HG03060 (cell line): ENCODE measurements around the gene PKP4.

Source experiments
- ATAC-seq: cut with Tn5 transposase; IDR thresholded peaks from one replicate; pipeline ENCODE4 v1.9.1; 2021; ENCODE audit warnings: low read depth, moderate number of reproducible peaks; ENCODE audit not compliant: unreplicated experiment

The PKP4 gene

DNA sequence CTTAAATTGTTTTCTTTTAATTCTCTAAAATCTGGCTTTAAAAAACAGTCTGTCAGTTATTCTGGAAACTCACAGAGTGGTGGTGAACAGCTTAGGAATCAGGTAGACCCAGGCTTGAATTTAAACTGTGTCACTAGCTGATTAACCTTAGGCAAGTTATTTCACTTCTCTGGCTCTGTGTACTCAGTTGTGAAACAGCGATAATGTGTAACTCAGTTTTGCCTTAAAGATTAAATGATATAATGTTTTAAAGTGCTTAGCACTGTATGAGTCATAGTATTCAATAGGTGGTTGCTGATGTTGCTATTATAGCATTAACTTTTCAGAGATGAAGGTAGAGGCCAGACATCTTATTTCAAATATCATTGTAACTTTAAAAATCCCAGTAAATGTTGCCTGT lies 40.7 kb downstream of the PKP4 start:
- no peak for ATAC-seq

DNA sequence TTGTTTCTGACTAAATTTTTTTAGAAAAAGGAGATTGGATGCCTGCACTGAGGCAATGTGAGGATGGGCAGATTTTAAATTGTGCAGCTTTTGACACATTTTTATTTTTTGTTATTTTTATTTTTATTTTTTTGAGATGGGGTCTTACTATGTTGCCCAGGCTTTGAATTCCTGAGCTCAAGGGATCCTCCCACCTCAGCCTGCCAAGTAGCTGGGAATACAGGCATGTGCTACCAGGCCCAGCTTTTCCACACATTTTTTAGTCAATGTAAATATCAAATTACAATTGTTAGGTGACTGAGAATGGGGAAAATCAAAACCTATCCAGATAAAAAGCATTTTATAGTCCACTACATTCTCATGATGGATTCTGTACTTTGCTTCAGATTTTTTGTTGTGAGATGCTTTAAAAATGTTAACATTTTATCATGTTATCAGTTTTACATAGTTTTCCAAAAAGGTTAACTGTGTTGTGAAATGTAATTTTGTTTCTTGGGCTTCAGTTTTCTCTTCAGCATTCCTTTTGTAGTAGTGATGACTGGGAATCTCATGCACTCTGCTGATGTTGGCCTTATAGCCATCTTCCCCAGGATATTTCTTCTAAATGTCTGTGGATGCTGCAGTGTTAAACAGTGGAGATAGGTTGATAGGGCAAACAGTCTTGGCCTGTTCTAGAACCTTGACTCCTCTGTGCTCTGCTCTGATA lies 41.4 kb downstream of the PKP4 start:
- no peak for ATAC-seq

DNA sequence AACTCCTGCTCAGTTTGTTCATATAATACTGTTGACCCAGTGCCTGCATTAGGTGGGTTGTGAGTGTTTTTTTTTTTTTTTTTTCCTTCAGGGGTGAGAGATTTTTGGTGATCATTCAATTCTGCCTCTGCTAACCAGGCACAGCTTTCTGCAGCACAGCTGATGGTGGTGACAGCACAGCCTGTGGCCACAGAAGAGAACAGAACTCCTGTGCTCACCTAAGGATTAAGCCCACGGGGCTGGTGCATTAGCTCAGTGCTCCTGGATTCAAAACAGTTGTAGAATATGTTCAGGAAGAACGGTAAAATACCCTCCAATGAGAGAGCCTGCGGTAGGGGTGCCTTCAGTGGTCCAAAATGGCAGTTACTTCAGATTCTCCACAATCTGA lies 42.0 kb downstream of the PKP4 start:
- ATAC-seq = no peak

DNA sequence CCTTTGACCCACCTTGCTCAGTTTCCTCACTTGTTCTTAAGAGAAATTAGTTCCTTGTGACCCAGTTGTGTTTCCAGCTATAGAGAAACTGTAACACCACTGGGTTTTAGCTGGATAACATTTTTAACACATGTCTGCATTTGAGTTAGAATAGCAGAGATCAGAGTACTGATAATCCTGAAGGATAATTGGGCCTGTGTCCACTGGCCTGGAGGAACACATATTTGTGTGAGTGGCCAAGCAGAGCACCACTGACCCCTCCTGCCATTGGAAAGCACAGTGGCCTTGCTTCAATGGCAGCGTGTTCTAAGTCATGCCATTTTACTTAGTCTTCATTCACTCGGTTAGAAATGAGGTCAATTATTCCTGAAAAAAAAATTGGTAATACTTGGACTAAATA lies 42.6 kb downstream of the PKP4 start:
- no peak for ATAC-seq

DNA sequence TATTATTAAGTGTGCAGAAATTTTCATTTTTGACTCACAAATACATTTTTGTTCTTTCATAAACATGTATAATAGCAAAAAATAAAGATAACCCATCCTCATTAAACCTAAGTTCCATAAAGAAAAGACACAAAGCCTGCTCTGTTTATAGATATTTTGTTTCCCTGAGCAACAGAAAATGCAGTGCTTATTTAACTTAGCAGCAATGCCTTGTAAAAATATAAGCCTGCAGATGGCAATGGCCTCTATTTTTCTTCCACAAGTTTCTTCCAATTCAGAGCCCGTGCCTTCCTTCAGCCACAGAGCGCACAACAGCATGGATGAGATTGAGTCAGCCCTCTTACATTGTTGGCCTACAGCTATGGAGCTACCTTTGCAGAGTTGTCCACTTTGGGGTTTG lies 43.6 kb downstream of the PKP4 start:
- ATAC-seq = no peak

DNA sequence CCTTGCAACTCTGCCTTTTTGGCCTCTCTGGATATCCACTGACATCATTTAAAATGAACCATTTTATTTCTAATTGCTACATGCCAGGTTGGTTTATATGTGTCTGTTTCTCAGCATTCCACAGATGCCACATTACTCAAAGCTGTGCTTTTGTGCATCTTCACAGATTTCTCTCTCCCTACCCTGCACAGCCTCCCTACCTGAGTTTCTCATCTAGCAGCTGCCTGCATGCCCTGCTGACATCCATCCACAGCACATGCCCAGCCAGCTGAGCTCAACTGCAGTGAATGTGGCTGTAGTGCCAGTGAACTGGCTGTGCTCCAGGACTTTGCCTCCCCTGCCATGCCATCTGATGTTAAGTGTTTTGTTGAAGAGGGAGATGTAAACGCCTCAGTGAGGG lies 44.5 kb downstream of the PKP4 start:
- ATAC-seq = no peak

DNA sequence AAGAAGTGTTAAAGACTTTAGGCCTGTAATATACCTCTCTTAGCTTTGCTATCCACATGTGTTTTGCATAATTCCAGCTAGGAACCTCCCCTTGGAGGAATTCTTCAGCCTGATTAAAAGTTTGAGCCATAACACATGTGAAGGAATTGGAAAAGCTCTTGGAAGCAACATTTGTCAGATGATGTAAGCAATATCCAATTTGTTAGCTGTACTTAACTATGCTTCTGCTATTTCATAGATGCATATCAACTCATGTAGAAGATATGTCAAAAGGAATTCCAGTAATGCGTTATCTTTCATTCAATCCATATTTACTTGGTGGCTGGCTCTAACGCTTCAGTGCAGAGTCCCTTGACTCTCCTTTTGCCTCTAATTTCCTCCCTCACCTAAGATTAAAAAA lies 46.2 kb downstream of the PKP4 start:
- ATAC-seq = no peak

DNA sequence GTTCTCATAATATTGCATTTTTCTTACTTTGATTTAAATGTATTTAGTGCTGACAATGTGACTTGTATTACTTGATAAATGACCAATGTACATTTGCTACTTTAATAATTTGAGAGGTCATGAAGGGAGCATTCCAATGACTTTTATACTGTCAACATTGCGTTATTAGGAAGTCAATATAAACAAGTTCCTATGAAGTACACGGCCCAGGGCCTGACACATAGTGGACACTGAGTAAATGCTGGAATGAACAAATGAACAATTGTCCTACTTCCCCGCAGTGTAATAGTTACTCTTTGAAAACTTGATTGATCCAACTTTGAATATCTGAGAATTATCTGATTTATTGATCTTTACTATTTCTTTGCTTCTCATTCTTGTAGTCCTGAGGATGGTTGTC lies 47.3 kb downstream of the PKP4 start:
- ATAC-seq = no peak

DNA sequence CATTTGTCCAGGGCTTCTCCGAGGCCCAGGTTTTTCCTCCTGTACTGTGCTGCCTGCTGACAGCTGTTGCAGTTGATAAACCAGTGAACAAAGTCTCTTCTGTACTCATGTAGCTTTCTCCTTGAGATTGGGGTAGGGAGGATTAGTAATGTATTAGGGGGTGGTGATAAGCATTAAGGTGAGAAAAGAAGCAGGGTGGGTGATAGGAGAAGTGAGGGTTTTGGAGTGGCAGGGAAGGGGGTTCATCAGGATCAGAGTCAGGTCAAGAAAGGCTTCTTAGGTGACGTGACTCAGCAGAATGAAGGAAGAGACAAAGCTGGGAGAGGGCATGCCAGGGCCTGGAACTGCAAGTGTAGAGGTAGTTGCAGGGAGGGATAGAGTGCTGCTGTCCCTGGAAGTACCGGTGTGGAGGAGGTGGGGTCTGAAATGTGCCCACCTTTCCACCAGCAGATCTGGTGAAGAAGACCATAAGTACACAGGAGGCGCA lies 48.7 kb downstream of the PKP4 start:
- ATAC-seq = no peak

DNA sequence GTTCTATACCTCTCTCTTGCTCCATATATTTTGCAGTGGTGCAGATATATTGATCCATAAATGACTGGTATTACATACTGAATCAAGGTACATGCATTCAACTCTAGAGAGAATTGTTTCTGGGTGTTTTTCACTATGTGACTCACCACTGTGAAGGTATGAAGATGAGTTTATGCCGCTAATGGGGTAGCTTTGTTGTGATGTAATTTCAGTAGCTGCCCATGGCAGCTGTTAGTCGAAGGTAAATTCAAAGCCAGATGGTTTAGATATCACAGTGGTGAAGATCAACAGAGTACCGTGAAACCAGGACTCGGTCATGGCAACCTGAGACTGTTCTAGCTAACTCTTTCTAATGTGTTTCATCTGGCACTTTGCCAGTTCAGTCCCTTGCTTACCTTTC lies 50.4 kb downstream of the PKP4 start:
- peak; percentile 77 for ATAC-seq

DNA sequence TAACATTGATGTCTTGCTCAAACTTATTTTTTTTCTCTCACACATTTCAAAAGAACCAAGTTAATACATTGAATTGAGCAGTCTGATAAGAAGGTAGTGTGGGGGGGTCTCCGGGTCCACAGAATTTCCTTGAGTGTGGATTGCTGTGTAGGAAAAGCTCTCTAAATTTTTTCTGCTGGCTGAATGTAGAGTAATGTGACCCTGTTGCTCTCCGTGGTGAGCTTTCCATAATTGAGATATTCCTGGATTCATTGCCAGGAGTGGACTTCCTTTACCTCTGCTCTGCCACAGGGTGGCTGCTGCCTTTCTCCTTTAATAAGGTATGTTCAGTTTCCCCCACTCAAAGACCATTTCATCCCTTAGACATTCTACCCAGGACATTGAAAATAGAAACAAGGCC lies 50.9 kb downstream of the PKP4 start:
- no peak for ATAC-seq

DNA sequence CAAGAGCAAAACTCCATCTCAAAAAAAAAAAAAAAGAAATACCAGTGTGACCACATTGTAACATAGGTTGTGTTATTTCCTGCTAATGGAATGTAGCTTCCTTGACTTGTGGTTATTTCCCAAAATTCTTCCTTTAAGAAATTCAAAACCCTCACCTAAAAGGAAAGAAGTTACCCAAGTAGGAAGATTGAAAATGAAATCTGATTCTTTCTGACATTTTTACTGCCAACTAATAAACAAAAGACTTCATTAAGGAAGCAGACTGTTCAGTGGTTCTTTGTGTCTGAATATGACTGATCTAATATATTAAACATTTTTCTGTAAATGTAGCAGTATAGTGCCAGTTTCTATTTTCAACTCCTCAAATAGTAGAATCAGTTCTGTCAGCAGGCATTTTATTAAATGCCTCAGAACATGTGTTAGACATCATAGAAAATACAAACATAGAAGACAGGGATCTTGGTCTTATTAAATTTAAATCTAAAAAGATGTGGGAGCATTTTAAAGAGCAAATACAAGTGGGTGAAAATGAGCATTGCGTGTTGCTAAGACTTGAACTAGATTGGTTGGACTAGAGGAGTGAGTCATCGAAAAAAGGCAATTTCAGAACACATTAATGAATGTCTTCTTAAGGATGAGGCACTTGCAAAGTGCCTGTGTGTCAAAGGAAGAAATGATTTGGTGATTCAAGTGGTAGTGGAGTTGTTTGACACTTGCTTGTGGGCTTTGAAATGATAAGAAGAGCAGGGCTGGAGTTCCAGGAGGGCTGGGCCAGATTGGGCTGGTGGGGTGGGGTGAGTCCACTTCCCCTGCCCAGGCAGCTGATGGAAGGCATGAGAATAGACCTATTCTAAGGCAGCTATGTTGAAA lies 53.4 kb downstream of the PKP4 start:
- no peak for ATAC-seq

DNA sequence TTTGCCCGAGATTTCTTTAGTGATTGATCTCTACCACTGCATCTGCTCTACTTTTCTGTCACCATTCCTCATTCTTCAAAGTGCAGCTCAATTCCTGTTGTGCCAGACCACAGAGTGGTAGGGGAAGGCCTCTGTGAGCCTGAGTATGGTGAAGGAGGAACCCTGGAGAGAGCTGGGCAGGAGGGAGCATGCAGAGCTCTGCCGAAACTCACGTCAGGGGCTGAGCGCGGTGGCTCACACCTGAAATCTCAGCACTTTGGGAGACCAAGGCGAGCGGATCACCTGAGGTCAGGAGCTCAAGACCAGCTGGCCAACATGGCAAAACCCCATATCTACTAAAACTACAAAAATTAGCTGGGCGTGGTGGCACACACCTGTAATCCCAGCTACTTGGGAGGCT lies 54.1 kb downstream of the PKP4 start:
- ATAC-seq = no peak

DNA sequence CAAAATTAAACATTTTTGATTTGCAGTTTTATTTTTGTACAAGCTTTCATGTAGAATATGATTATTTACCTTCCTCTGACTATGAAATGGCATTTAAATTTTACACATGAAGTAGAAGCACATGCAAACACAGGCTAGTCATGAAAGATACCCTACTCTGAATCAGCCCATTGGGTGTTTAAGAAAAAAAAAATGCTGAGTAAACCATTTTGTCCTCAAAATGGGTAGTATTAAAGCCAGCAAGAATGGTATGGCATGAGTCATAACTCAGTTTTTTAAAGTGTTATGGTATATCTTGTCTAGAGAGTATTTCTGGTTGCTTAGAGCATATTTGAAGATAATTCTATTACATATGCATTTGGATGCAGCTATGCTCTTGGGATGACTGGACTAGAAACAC lies 55.0 kb downstream of the PKP4 start:
- no peak for ATAC-seq

DNA sequence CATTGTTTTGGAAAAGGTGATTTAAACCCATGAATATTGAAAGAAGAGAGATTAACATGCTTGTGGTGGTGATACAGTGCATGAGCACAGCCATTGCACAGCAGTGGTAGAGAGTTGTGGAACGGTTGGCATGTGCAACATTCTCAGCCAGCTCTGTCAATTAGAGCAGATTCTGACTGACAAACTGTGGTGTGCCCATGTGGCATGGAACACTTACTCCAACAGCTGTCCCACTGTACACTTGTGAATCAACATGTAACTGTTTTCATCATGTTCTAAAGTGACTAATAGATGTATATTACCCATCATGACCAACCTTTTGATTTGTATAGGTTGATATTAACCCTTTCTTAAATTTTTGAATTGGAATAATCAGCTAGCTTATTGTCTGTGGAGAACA lies 55.6 kb downstream of the PKP4 start:
- ATAC-seq = no peak

DNA sequence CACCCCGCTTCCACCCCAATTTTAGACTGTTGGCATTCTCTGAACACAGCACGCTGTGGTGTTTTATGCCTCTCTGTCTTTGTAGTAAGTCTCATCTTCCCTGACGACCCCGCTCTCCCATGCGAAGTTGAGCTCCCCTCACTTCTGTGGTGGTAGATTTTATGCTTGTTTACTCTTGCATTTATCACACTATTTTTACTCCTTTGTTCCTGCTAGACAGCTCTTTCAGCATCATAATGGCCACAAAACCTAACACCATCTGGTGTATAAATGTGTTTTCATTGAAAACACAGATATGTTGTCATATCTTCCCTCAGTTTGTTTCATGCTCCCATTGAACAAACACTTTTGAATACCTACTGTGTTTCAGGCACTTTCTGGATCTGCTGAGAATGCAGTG lies 57.1 kb downstream of the PKP4 start:
- no peak for ATAC-seq

DNA sequence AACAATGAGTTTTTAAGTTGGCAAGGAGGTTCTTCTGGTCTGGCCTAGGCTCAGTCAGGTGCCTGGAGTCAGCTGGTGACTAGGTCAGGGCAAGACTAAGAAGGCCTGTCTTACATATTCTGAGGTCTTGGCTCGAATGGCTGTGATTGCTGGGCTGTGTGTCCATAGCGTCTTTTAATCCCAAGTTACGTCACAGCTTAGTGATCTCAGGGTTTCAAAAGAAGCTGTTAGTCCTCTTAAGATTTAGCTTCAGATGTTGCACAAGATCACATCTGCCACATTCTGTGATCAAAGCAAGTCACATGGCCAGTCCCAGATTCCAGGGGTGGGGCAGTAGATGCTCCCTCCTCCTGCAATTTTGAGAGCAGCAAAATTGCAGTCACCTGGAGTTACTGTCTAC lies 61.3 kb downstream of the PKP4 start:
- no peak for ATAC-seq

DNA sequence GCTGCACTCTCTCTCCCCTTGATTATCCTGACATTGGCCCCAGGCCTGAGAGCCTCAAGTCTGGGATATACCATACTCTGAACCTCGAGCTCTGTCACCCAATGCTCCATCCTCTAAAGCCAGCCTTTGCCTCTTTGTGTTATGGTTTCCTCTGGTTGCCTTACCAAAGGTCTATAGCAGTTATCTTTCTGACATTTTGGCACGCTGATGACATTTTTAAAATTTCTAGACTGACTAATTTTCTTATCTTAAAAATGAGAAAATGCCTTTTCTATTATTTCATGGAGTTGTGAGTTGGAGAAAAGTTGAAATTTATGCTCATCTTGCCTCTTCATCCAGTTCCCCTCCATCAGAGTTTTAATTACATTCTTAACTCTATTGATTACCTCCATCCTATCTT lies 62.7 kb downstream of the PKP4 start:
- no peak for ATAC-seq

DNA sequence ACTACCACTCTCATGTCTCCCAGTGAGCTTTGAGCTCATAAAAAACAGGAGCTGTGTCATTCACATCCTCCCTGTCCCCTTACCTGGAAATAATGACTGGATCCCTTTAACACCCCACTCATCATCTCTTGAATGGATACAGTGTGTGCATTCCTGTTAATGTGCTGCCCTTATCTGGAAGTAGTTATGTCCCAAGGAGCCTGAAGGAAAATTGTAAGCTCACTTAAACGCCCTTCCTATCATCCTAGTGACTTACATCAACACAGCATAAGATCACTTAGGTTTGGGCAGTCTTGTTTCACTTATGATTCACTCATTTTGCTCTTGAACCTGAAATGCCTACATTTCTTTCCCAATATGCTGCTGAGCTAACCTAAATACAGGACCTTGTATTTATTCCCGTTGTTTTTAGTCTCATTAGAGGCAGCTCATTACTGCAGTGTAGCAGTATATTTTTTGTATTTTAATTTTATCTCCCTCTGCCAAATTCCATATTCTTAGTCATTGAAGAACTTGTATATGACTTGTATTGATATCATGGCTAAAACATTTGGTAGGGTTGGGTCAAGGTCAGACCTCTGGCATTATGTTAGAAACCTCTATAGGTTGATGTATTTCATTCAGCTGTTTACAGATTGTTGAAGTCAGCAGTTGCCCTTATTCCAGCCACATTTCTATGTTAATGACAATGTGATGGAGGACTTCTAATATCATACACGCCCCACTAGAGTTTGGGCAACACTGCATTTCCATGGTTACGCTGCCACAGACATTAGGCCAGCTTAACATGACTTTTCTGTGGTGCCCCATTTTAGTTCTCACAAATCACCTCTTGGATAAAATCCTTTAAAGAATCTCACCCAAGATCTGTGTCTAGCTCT lies 72.9 kb downstream of the PKP4 start:
- no peak for ATAC-seq

DNA sequence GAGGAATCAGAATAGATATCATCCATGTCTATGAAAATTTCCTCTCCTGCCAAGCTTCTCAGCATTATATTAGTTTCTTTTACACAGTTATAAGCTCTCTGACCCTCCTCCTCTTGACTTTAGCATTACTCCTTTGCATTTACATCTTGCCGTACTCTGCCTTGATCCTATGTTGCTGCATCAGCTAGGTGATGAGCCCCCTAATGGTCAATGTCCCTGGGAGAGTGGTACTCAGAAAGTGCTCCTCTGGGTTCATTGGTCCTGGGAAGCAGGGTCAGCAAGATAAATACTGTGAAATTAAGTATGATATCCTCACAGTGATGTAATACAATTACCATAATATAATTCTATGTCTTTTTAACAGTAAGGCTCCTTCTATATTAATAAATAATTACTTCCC lies 74.1 kb downstream of the PKP4 start:
- ATAC-seq = no peak

DNA sequence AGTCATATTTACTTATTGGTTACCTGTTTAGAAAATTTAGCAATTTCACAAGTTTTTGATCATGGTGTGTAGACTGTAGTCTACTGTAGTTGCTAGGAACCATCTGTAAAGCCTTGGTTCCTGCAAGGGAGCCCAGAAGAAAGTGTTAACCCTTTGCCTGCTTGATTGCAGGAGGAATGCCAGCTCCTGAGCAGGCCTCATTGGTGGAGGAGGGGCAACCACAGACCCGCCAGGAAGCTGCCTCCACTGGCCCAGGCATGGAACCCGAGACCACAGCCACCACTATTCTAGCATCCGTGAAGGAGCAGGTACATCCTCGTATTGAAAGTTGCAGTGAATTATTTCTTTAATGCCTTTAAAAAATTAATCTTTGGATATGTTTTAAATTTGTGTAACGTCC lies 76.3 kb downstream of the PKP4 start:
- ATAC-seq = no peak
